Left kidney (tissue), 2 donors: ENCODE data around the gene IQCK. TPM values are rescaled to one million over a fixed set of nuclear protein-coding genes. Genes with fewer than 3 reads are reported as not detected.

Source experiments
- DNase-seq: peaks from one replicate; pipeline ENCODE4 v3.0.0-alpha.2; 2013
- polyA plus RNA-seq: library from polyadenylated mRNA; unstranded; fragments of 120-200 nt; gene quantifications from one replicate; pipeline ENCODE4 v1.2.1, GENCODE V29; 2013; ENCODE audit not compliant: insufficient read length

The IQCK gene
- polyA plus RNA-seq, 1 donor: 44.7 TPM

GRCh38 chr16:19859603-19860002, 141.5 kb downstream of the IQCK start:
- DNase-seq: no peak

DNA sequence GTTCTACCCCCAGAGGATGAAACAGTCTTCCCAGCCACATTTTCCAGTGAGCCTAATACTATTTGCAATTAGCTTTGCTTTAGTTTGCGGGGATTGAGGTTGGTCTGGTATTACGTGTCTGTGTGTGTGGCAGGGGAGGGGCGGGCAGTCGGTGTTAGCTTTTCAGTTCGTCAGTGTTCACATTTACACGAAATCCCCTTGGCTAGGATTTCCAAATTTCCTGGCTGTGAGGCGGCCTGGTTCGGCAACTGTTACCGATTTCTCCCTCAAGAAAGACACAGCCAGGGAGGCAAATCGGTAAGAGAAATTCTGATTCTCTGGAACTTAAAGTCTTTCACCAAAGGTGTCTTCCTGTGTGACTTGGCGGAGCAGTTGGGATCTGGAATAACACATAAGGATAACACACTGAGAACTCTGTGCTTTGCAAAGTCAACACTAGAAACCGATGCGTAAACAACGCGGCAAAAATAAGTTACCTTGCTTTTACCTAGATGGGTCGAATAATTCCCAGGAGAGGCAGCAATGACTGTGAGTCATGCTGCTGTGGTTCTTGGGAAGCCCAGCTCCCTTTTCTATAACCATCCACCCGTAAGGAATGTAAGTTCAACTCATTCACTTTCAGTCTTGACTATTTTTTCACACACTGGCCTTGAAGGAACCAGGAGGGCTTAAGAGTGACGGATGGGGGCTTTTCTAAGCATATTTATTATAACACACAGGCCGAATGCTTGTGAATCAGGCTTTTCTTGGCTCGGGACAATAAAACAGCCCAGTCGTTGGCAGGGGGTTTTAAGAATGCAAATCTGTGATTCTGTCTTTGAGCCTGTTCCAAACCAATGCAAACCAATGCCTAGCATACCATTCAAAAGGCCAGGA, 142.3 kb downstream of the IQCK start:
- no peak for DNase-seq

GRCh38 chr16:19861133-19861532, 143.1 kb downstream of the IQCK start:
- no peak for DNase-seq

DNA sequence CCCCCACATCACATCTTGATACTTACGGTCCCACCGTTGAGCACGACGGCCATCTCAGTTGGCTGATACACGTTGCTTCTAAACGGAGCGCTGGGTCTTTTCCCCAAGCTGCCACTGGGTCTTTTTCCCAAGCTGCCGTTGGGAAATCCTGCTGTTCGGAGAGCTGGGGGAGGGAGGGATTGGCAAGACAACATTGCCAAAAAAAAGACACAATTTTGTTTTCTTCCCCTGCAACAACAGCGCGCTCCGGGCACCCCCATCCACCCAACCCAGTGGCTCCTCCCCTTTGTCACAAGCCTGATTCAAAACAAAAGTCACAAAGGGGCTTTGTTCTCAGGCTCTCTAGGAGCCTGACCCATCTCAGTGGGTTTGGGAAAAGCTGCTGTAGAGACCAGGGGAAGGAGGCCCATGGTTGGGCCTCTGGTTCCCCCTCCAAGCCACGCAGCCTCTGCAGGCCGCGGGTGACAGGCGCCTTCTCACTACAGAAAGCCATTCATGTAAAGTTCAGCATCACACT, 143.8 kb downstream of the IQCK start:
- no peak for DNase-seq

DNA sequence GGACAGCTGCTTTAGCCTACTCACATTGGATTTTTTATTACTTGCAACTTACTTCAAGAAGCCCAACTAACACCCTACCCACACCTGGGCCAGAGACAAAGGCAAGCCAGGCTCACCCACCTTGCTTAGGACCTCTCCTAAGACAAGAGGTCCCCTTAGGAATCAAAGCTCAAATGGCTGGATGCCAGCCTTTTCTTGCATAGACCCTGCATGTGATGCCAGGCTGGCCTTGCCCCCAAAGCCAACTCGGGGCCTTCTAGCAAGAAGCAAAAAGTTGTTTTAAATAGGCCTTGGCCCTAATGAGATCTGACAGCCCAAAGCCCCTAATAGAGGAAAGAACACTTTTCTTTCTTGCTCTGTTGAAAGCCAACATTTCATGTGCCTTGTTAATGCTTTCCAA, 145.9 kb downstream of the IQCK start:
- DNase-seq: no peak

DNA sequence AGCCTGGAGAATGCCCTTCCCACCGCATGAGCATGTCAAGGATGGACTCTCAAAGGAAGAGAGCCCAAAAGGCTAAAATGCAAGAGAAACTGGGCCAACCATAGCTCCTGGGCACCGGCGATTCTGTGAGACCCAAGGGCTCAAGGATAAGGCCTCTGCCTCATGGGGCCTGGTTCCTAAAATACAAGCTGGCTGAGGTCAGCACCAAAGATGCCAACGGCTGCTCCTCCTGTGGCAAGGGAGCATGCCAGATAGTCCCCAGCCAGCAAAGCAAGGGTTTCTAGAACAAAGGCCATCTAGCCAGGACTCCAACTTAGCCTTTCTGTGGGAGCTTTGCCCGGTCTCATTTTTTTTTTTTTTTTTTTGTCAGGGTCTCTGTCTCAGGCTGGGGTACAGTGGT, 146.5 kb downstream of the IQCK start:
- no peak for DNase-seq

DNA sequence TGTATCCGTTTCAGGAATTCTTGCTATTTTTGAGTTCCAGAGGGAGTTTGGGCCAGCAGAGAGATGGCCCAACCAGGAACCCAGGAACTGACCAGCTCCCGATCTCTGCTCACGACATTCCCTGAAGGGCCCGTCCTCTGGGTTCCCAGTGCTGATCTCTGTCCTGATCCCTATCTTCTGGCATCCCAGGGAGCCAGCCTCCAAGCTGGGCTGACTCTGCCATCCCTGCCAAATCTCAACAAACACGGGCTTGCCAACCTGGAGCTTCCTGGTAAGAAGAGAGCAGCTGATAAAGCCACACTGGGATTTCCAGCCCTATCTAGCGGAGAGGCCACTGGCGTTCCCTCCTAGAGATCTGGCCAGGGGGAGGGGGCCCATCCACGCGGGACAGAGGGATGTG, 150.3 kb downstream of the IQCK start:
- DNase-seq: no peak

- no peak for DNase-seq
Measured at GRCh38 chr16:19871721-19872120, 153.7 kb downstream of the IQCK start.

DNA sequence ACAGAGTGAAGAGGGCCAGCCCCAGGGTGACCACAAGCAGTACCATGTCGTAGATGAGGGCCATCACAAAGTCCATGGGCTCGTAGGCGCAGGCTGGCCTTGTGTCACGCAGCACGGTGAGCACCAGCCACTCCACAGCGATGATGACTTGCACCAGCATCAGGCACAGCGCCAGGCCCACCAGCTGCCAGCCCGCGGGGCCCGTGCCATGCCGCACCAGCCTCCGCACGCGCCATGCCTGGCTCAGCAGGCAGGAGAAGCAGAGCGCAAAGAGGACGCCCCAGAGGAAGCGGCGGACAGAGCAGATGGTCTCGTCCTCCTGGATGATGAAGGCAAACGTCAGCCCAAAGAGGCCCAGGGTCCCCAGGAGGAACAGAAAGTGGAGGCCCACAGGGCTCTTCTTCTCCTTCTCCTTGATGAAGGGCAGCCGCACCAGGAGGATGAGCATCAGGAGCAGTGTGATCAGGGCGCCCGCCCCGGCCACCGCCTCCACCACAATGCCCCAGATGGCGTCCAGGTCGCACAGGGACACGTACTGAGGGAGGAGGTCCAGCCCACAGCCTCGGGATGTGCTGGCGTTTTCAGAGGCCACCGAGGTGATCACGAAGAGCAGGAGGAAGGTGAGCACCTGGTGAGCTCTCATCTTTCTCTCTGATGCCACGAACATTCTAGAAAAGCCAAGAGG, 154.2 kb downstream of the IQCK start:
- DNase-seq: no peak

GRCh38 chr16:19872935-19873334, 154.9 kb downstream of the IQCK start:
- no peak for DNase-seq

GRCh38 chr16:19874026-19874425, 156.0 kb downstream of the IQCK start:
- no peak for DNase-seq

- DNase-seq: no peak
Measured at GRCh38 chr16:19874851-19875546, 156.9 kb downstream of the IQCK start.

- DNase-seq: no peak
Measured at GRCh38 chr16:19875900-19876299, 157.8 kb downstream of the IQCK start.

GRCh38 chr16:19876501-19877059, 158.5 kb downstream of the IQCK start:
- DNase-seq: no peak

- no peak for DNase-seq
Measured at GRCh38 chr16:19878757-19879156, 160.7 kb downstream of the IQCK start.

DNA sequence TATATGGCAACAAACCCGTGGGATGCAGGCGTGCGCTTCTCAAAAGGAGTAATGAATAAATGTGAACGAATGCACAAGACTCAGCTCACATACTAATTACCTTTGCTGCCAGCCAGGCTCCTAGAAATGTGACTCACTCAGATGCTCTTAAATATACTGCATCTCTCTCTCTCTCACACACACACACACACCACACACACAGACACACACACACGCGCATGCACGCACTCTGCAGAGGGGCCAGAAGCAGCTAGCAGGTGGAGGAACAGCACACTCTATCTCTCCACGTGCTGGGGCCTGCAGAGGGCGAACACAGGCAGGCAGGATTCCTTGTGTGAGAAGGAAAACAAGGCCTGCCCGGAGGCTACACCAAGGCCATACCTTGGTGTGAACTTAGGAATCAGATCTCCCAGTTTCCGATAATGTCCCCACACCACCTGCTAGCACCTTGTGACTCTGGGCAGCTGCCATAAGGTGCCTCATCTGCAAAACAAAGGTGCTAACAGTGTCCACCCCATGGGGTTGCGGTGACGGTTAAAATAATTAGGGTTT, 161.2 kb downstream of the IQCK start:
- no peak for DNase-seq

- DNase-seq: no peak
Measured at GRCh38 chr16:19881028-19881427, 163.0 kb downstream of the IQCK start.

- DNase-seq: no peak
Measured at GRCh38 chr16:19881783-19882182, 163.7 kb downstream of the IQCK start.

DNA sequence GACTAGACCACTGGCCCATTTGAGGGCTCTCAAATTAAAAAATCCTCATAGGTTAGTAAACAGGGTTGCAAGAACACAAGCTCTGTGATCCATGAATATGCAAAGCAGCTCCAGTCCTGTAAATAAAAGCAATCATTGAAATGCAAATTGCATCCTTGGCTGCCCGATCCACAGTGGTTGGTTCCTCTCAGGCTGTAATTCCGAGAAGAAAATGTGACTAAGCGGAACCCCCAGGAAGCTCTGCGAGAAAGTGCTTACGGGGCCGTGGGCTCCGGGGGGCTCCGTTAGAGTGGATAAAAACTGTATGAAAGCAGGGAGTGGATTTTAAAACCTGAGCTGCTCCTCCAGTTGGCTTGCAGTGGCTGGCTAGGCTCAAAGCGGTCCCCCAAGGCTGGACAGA, 164.1 kb downstream of the IQCK start:
- DNase-seq: no peak

- no peak for DNase-seq
Measured at GRCh38 chr16:19882646-19883045, 164.6 kb downstream of the IQCK start.

DNA sequence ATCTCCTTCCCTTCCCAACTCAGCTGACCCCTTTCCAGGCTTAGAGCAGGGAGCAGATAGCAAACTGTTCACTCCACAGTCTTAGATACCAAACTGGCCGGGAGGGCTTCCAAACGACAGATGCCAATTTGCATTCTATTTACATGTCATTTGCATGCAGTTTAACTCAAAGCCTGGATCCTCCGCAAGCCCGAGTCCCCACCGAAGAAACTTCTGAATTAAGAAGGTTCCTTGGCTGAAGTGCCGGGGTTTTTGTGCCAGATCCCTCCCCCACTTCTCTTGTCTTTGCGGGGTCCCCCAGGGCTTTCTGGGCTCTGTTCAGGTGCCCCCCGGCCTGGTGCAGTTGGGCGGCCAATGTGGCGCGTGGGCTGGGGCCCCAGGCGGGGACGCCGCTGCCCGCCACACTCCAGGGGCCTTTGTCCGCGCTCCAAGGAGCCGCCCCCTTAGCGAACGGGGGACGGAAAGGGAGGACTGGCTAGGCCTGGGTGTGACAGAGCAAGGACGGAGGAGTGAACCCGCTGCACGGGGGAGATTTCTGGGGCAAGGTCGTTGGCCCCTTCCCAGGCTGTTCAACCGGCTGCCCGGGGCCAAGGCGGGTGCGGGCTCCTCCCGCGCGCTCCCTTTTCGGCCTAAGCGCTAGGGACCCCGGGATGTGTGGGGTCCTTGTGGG, 165.4 kb downstream of the IQCK start:
- peak; percentile 55 for DNase-seq
